HG03159 (cell line): ENCODE data around the gene IGF1R.

Experiments
- ATAC-seq: cut with Tn5 transposase; IDR thresholded peaks from one replicate; pipeline ENCODE4 v1.9.1; 2021; ENCODE audit warnings: mild to moderate bottlenecking, moderate library complexity; ENCODE audit not compliant: unreplicated experiment

IGF1R gene

GRCh38 chr15:99009741-99010330 is 361.5 kb downstream of the IGF1R start:
- no peak for ATAC-seq

GRCh38 chr15:99010768-99011167 is 362.4 kb downstream of the IGF1R start:
- no peak for ATAC-seq
